HK-2 (cell line): ENCODE measurements around the gene GLCE.
"Not testable (repeated sequence)": the region's sequence is repeated elsewhere in the genome, so short reads cannot be mapped to it uniquely, and the experiment has no call there.

ENCODE experiments used
- DNase-seq: peaks from one replicate; pipeline ENCODE4 v3.0.0-alpha.2; 2018; ENCODE audit not compliant: unreplicated experiment

GLCE gene

GRCh38 chr15:69159805-69160140 is 662 bp upstream of the GLCE start:
- no peak for DNase-seq

- peak; percentile 22 for DNase-seq
These were observed 843 bp downstream of the GLCE start for GRCh38 chr15:69161079-69161877.

- no peak for DNase-seq
These were observed 1.4 kb downstream of the GLCE start for GRCh38 chr15:69161878-69162213.

- no peak for DNase-seq
These were observed 2.8 kb downstream of the GLCE start for GRCh38 chr15:69163141-69163669.

- DNase-seq, result no peak
These were observed 4.6 kb downstream of the GLCE start for GRCh38 chr15:69164807-69165636.

GRCh38 chr15:69165637-69166025 is 5.2 kb downstream of the GLCE start:
- DNase-seq, result no peak

- no peak for DNase-seq
These were observed 6.9 kb downstream of the GLCE start for GRCh38 chr15:69167218-69167846.

- DNase-seq, result not testable (repeated sequence)
These were observed 7.9 kb downstream of the GLCE start for GRCh38 chr15:69168361-69168760.

- DNase-seq, result not testable (repeated sequence)
These were observed 9.1 kb downstream of the GLCE start for GRCh38 chr15:69169540-69169939.

- DNase-seq, result no peak
These were observed 10.2 kb downstream of the GLCE start for GRCh38 chr15:69170597-69170996.

GRCh38 chr15:69172847-69173246 is 12.4 kb downstream of the GLCE start:
- no peak for DNase-seq

- DNase-seq, result no peak
These were observed 15.1 kb downstream of the GLCE start for GRCh38 chr15:69175536-69175935.

GRCh38 chr15:69181424-69181823 is 21.0 kb downstream of the GLCE start:
- DNase-seq, result no peak

- DNase-seq, result no peak
These were observed 24.8 kb downstream of the GLCE start for GRCh38 chr15:69185216-69185615.

- DNase-seq, result no peak
These were observed 25.3 kb downstream of the GLCE start for GRCh38 chr15:69185706-69186105.

- no peak for DNase-seq
These were observed 28.7 kb downstream of the GLCE start for GRCh38 chr15:69189157-69189556.

- no peak for DNase-seq
These were observed 29.7 kb downstream of the GLCE start for GRCh38 chr15:69190091-69190490.

GRCh38 chr15:69190504-69190903 is 30.1 kb downstream of the GLCE start:
- DNase-seq, result no peak

- no peak for DNase-seq
These were observed 33.8 kb downstream of the GLCE start for GRCh38 chr15:69194025-69194827.

- DNase-seq, result no peak
These were observed 34.4 kb downstream of the GLCE start for GRCh38 chr15:69194854-69195253.

GRCh38 chr15:69200832-69201745 is 40.7 kb downstream of the GLCE start:
- no peak for DNase-seq
